GM18507 (cell line): ENCODE measurements around the gene ATG2A.
A peak's percentile ranks its signal among the peaks of the same experiment; 100 is the strongest.

ENCODE experiments used
- DNase-seq: peaks from one replicate; pipeline ENCODE4 v3.0.0; 2011; ENCODE audit warnings: low read depth; ENCODE audit not compliant: insufficient read length; ENCODE audit errors: extremely low spot score
- FAIRE-seq: peaks from 2 replicates; lab custom pipeline; 2011; peaks lifted over from hg19 to GRCh38; lab: Jason Lieb, UNC

The ATG2A gene

DNA sequence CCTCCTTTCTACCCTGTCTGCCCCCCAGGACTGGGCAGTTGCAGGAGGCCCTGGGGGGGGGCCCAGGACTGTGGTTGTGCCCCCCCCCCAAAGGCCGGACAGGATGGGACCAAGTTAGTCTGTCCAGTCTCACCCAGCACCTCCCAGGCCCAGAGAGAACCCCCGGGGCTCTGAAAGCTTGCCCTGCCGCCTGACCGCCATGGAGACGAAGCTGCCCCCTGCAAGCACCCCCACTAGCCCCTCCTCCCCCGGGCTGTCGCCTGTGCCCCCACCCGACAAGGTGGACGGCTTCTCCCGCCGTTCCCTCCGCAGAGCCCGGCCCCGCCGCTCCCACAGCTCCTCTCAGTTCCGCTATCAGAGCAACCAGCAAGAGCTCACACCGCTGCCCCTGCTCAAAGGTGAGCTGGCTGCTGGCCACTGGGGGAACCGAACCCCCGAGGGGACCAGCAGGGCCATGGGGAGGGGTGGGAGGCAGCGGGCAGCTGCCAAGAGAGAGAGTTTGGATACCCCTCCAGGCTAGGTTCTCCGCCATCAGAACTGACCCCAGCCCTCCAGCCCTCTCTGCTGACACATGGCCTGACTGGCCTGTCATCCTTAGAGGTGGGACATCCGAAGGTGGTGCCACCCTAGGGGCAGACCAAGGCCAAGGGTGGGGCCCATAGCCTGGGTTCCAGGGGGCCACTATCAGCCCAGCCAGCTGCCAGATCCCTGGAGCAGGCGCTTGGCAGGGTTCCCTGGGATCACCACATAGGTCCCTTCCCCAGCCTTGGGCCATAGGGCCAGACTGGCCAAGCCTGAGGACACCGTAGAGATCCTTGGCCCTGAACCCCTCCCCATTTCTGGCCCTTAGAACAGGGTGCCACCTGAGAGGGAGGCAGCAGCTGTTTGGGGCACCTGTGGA, 8.8 kb upstream of the ATG2A start:
- FAIRE-seq (no peak), DNase-seq (no peak)

DNA sequence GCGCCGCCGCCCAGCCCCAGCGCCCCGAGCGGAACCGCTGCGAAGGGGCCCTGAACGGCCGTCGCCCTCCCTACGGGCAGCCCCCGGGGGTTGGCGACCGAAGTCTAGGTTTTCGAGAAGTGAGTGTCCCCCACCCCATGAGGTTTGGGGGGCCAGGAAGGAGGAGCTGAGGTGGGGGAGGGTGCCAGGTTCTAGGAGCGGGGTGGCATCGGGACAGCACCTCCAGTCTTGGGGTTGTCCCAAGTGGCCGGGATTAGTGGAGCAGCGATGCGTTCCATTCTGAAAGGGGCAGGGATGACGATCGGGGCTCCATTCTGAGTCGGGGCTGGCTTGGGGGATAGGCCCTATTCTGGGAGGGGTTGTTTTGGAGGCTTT, 7.9 kb upstream of the ATG2A start:
- DNase-seq = no peak

DNA sequence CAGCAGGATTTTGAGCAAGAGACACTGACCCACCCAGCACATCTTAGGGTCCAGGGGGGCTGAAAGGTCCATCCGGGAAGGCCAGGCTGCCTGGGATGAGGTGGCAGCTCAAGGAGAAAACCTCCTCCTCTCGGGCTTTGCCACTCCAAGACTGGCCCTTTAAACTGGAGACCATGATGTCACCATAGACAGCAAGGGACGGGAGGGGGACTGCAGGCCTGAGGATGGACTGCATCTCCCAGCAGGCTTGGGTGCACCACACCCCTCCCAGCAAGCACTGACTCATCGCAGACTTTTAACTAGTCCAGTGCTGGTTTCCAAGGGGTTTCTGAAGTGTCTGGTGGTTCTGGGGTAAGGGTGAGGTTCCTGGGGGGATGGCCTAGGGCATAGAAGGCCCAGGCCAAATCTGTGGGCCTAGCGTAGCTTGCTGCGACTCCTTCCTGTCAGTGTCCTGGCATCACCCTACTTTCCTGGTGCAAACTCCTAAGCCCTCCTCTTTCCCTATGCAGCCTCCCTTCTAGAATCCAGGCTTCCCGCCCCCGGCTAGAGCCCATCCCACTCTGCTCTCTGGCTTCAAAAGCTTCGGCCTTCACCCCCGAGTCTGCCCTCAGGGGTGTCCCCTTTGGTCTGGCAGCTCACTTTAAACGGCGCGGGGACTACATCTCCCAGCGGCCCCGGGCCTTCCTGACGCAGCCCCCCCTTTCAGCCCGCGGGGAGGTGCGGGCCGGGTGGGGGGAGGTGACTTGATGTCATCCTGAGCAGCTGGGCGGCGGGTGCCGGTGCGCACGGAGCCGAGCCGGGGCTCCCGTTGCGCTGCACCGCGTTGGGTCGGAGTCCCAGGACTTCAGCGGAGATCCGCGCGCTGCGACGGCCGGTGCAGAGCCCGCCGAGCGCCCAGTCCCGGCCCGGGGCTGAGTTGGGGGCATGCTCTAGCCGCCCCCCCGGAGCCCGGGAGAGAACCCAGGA, 7.2 kb upstream of the ATG2A start, which contains the start of gene PPP2R5B:
TSS of gene PPP2R5B (plus strand) at position 746 of the 966 bp plus-strand sequence. CDS start 1,046 bp downstream, outside the sequence.
- peak; percentile 95 for FAIRE-seq
- DNase-seq = peak; percentile 86

More for the DNA sequence above, 7.9 kb upstream of the ATG2A start:
- FAIRE-seq = no peak

DNA sequence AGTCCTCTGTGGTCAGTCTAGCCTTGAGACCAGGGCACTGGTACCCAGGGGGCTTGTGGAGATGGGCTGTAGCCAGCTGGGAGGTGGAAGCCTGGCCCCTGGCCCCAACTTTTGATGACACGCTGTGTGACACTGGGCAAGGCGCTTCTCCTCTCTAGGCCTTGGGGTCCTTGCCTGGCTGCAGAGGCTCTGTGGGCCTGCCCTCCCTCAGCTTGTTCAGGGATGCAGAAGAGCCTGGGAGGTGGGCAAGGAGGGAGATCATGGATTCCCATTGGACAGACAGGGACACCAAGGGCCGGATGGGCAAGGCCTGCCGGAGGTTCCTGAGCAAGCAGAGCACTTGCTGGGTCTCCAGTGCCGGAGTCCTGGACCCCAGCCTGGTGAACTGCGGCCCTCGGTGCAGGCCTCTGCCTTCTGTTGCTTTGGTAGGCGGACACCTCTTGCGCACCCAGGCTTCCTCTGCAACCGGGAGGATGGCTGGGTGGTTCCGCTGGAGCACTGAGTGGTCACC, 6.2 kb upstream of the ATG2A start:
- no peak for FAIRE-seq

DNA sequence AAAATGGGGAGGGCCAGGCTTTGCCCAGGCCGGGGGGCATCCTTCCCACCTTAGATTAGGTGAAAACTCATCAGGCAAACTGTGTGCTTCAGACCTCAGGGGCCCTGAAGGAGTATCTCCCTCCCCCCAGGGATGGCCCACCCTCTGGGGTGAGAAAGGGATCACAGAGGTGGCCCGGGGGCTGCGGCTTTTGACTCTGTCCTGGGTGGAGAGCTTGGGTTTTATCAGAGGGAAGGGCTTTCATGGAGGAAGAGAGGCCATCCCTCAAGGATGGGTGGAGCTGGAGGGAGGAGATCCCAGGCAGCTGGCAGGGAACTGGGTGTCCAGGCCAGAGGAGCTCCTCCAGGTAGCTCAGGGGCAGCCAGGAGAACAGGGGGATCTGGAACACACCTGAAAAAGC, 4.4 kb upstream of the ATG2A start:
- no peak for DNase-seq
- no peak for FAIRE-seq

More for the DNA sequence above, 6.2 kb upstream of the ATG2A start:
- no peak for DNase-seq

DNA sequence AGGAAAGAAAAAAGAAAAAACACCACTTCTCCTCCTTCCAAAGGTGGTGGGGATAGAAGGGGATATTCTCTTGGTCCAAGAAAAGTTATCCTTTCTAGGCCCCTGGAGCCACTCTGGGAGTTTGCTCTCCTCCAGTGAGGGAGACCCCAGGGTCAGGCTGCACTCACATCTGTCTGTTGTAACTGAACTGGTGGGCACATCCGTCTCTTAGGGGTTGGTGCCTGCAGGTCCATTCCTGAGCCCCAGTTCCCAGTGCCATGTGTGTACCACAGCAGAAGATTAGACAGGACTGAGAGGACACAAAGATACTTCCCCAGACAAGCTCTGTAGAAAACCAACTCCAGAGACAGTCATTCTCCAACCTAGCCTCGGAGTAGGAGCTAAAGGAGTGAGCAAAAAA, 3.1 kb upstream of the ATG2A start:
- no peak for DNase-seq
- FAIRE-seq = no peak

DNA sequence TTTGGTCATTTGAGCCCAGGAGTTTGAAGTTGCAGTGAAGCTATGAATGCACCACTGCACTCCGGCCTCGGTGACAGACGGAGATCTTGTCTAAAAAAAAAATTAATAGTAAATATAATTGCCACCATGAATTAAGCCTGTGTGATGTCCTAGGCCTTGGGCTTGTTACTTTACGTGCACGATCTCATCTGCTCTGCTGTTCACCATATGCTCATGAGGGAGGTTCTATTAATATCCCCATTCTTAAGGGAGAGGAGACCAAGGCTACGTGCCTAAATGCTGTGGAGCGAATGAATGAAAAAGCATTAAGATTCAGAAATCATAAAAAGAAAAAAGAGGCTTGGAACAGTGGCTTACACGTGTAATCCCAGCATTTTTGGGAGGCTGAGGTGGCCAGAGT, 2.6 kb upstream of the ATG2A start:
- FAIRE-seq (no peak), DNase-seq (no peak)

DNA sequence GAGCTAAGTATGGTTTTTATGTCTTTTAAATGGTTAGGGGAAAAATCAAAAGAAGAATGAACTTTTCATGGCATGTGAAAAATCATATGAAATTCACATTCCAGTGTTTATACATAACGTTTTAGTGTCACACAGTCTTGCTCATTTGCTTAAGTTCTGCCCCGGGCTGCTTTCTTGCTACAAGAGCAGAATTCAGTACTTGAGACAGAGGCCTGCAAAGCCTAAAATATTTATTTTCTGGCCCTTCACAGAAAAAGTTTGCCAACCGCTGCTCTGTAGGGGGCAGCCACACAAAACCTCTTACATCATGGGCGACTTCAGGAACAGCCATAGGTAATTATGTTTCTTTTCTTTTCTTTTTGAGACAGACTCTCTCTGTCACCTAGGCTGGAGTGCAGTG, 1.0 kb upstream of the ATG2A start:
- DNase-seq (no peak), FAIRE-seq (no peak)

DNA sequence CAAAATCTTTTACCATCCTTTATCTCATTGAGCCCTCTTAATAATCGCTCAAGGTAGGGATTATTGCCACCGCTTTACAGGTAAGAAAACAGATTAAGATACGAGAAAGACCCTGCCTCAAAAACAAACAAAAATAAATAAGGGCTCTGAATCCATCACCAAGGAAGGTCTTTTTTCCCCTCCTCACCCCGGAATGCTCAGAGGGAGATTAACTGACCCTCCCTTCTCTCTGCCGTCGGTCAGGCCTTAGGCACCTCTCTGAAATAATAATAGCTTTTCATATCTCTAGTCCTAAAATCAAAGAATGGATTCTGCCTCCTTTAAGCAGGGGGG, 620 bp upstream of the ATG2A start:
- DNase-seq (no peak), FAIRE-seq (no peak)

DNA sequence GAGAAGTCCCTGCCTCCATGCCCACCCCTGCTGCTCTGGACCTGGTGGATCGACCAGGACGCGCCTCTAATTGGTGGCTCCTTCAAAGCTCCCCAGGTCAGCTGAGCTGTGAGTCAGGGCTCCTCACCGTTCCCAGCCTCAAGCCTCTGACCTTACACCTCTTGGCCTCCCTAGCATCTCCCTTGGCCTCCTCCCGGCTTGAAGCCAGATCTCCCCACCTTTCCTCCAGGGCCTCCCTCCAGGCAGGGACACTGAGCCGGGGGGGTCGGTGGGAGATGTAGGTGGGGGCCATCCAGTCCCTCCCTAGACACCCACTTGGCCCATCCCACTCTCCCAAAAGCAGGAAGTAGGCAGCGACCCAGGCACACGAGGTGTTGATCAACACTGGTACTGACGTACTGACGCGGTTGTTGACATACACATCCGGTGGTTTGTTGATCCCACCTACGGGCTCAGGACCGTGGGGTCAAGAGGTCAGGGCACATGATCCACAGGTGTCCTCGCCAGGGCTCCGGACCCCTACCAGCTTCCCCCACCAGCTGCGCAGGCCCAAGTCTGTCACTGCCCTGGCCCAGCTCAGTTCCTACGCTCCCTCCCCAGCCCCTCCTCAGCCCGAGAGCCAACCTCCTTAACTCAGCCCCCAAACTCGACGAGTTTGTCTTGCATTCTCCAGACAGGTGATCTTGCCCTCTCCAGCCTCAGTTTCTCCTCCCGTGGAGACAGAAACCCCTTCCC, 802 bp downstream of the ATG2A start:
- peak; percentile 55 for FAIRE-seq
- peak; percentile 57 for DNase-seq

DNA sequence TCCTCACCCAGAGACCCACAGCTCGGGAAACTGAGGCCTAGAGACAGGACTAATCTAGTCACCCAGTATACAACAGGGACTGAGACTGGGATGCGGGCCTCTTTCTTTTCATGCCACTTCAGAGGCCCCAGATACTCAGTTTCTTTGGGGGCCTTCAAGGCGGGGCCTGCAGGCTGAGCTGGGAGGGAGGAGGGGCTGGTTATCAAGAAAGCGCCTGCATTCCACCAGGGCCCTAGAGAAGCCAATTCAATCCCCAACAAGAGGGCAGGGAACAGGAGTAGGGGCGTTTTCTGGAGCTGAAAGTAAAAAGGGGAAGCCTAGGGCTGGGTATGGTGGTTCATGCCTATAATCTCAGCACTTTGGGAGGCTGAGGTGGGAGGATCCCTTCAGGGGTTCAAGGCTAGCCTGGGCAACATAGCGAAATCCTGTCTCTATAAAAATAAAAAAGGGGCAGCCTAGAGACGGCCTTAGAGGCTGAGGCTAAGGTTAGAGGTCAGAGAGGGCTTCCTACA, 1.6 kb downstream of the ATG2A start:
- no peak for DNase-seq
- no peak for FAIRE-seq

DNA sequence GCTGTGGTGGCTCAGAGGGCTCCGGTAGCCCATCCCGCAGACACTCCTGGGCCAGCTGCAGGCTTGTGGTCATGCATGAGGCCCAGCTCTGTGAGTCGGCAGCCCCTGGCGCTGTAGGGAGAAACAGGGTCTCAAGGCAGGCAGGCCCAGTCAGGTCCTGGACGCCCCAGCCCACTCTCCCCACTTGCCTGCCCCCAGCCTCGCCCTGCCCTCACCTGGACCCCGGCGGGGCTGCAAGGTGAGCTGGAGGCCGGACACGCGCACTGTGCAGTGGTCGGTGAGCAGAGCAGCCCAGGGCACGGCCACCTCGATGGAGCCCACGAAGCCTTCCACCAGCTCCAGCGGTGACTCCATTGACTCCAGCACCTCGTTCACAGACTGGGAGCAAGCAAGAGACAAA, 2.9 kb downstream of the ATG2A start:
- FAIRE-seq = no peak
- no peak for DNase-seq

DNA sequence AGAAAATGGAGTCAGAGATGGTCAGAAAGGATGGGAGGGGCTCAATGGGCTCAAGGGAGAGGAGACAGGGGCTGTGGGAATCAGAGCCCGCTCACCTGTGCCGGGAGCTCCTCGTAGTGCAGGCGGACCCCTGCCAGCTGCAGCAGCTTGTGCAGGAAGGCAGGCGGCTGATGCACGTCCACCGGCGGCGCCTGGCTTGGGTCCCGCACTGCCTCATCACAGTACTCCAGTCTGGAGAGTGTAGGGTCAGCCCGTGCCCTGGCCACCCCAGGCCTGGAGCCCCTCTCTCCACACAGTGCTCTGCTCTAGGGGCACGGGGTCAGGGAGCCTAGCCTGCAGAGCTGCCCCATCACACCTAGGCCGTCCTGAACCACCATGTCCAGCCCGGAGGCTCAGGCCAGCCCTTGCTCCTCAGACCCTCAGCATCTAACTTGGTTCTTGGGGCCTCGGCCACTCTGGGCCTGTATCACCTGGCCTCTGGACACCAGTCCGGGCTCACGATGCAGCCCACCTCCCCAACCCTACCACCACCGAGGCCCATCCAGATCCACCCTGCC, 3.8 kb downstream of the ATG2A start:
- DNase-seq (no peak), FAIRE-seq (no peak)

DNA sequence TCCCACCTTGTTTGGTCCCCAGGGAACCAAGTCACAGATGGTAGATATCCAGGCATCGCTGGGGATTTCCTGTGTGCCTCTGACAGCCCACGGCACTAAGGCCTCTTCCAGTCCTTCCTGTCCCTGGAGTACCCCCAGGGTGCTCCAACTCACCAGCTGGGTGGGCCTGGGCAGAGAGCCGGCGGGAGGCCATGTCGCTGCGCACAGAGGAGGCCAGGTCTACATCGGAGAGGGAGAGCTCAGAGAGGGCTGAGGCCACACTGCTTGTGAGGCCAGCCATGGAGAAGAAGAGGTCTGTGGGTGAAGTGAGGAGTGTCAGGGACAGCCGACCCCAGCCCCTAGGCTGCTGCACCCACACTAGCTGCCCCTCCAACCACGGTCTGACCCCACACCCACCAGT, 5.3 kb downstream of the ATG2A start:
- no peak for DNase-seq

DNA sequence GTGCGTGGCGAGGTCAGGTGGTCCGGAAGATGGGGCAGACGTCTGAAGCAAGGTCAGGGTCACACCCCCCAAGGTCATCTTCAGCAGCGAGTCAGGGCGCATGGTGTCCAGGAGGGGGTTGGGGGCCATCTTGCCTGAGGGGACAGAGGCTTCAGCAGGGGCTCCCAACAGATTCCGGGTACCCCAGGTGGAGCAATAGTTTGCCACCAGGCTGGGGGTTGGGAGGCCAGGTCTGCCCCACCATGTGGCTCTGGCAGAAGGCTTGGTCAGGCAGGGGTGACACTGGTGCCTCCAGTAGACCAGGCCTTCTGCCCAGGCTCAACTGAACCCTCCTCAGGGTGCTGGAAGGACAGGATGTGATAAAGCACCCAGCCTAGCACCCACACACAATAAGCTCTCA, 5.9 kb downstream of the ATG2A start:
- DNase-seq (no peak), FAIRE-seq (no peak)

More for the DNA sequence above, 5.3 kb downstream of the ATG2A start:
- no peak for FAIRE-seq

DNA sequence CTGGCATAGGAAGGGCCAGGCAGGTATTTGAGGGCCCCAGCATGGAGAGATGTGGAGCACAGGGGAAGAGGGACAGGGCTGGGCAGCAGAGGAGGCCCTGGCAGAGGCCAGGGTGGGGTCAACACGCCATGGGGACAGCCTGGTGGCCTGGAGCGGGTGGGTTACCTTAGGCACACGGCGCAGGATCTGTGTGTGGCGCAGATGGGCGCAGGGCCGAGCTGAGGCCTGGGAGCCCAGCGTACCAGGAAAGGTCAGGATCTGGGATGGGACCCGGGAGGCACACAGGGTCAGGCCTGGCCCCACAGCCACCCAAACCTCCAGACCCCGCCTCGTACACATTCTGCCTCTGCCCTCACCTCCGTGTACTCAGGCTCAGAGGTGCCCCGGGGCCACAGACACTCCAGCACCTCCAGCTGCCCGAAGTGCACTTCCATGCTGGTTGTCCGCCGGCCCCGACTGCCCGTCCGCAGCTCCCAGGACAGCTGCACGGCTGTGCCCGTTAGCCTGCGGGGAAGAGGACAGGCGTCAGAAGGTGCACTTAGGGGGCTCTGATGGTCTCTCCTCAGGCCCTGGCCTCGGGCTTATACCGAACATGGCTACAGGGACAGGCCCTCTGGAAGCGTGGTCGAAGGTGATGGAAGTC, 6.4 kb downstream of the ATG2A start:
- FAIRE-seq (no peak), DNase-seq (no peak)

DNA sequence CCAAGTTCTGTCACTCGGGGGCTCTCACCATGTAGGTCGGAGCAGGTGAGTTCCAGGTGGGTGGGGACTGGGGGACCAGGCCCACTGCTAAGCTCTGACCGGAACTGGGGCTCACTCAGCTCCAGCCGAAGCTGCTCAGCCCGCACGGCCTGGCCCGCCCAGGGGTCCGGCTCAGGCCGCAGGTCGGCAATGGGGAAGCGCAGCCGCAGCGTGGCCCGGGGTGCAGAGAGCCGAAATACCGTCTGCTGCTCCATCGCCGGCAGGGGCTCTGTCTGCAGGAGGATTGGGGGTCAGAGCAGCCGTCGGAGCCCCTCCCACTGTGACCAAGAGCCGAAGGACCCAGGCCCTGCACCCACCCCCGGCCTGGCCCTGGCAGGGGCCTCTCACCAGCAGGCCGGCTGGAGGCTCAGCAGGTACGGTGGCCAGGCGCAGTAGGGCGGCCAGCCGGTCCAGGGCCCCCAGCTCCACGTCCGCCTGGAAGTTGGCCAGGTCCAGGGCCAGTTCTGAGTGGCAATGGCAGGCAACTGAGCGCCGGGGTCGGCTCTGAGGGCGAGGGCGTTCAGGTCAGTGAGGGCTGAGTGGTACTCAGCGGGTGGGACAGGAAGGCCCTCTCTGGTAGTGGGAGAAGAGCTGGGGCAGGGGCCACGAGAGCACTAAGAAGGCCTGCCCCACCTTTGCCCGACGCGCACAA, 7.2 kb downstream of the ATG2A start:
- no peak for DNase-seq
- no peak for FAIRE-seq

DNA sequence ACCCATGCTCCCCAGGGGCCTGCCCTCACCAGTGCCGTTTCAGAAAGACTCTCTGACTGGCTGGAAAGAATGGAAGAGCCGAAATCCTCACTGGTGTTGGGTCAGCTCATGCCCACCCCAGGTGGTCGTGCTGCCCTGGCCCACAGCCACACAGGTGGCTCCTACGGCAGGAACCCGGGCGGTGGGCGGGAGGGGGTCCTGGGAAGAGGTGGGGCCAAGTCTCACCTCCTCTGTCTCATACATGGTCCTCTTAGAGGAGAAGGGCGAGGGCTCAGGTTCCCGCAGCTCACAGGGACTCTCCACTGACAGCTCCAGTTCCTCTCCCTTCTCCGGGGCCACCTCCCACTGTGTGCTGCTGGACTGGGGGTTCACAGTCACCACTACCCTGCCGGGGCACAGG, 8.2 kb downstream of the ATG2A start:
- no peak for FAIRE-seq
- DNase-seq = no peak
